H1 (cell line): ENCODE results near the gene EPB41L4B. TPM values are rescaled to one million over a fixed set of nuclear protein-coding genes. Genes with fewer than 3 reads are reported as not detected.
A peak's percentile ranks its signal among the peaks of the same experiment; 100 is the strongest.

ENCODE experiments used
- CTCF ChIA-PET: fragments of 300-600 bp; sonication (Branson Sonifier 250); formaldehyde crosslinking; loops from one replicate; lab custom pipeline; 2021; ENCODE audit not compliant: partially characterized antibody; lab: Charles Lee
- POLR2A ChIA-PET: fragments of 300-600 bp; sonication (Branson Sonifier 250); formaldehyde crosslinking; loops from one replicate; lab custom pipeline; 2021; ENCODE audit warnings: inconsistent platforms; ENCODE audit not compliant: partially characterized antibody; lab: Charles Lee
- DNase-seq, 2 experiments: peaks; one replicate each; pipeline versions ENCODE4 v3.0.0 to v3.0.0-alpha.2; 2010 to 2022; ENCODE audit warnings: low spot score in 2 of 2, low read depth in 1 of 2, mixed read lengths in 1 of 2
- FAIRE-seq: peaks from 2 replicates; lab custom pipeline; 2011; peaks lifted over from hg19 to GRCh38; lab: Jason Lieb, UNC
- H2AFZ ChIP-seq: 2 replicates; pipeline ENCODE4 v1.8.1; 2012; ENCODE audit warnings: low read length, inconsistent platforms
- H2AK5ac ChIP-seq: 2 replicates; pipeline ENCODE4 v1.6.1; 2013; ENCODE audit warnings: low read depth, low read length
- H2BK120ac ChIP-seq: replicated peaks from 2 replicates; pipeline ENCODE3; 2013; ENCODE audit warnings: low read depth, low read length, inconsistent platforms
- H2BK12ac ChIP-seq: 2 replicates; pipeline ENCODE4 v1.6.1; 2013; ENCODE audit warnings: low read depth, low read length
- H2BK15ac ChIP-seq: 2 replicates; pipeline ENCODE4 v1.6.1; 2013; ENCODE audit warnings: low read length
- H2BK20ac ChIP-seq: 2 replicates; pipeline ENCODE4 v1.6.1; 2013; ENCODE audit warnings: low read length
- H2BK5ac ChIP-seq: 2 replicates; pipeline ENCODE4 v1.6.1; 2013; ENCODE audit warnings: low read depth, low read length
- H3K14ac ChIP-seq: 2 replicates; pipeline ENCODE4 v1.6.1; 2013; ENCODE audit warnings: inconsistent platforms; ENCODE audit not compliant: insufficient read length
- H3K18ac ChIP-seq: 2 replicates; pipeline ENCODE4 v1.6.1; 2013; ENCODE audit warnings: low read length; ENCODE audit errors: extremely low read depth
- H3K23ac ChIP-seq: 2 replicates; pipeline ENCODE4 v1.6.1; 2013; ENCODE audit warnings: inconsistent platforms; ENCODE audit not compliant: insufficient read length
- H3K23me2 ChIP-seq: 2 replicates; pipeline ENCODE4 v1.6.1; 2013; ENCODE audit warnings: low read depth, low read length
- H3K27ac ChIP-seq: 2 replicates; pipeline ENCODE4 v1.6.1; 2011; ENCODE audit warnings: low read depth, low read length, inconsistent platforms
- H3K27me3 ChIP-seq, 4 experiments: replicated peaks in 1 of 4; 1 replicate in 1 of 4; 2 replicates in 3 of 4; pipeline versions ENCODE4 v1.6.1 to v1.8.1; 2011 to 2013; ENCODE audit warnings: low read length in 3 of 4, mild to moderate bottlenecking in 3 of 4, inconsistent platforms in 2 of 4, mixed read lengths in 2 of 4, moderate library complexity in 1 of 4; ENCODE audit not compliant: control insufficient read depth in 3 of 4, insufficient read depth in 3 of 4; ENCODE audit errors: extremely low read depth in 1 of 4
- H3K36me3 ChIP-seq, 4 experiments: 2 replicates each; pipeline versions ENCODE4 v1.6.1 to v1.8.1; 2011 to 2013; ENCODE audit warnings: mild to moderate bottlenecking in 4 of 4, low read length in 3 of 4, moderate library complexity in 2 of 4, control low read depth in 1 of 4, inconsistent platforms in 1 of 4; ENCODE audit not compliant: insufficient read depth in 4 of 4, control insufficient read depth in 2 of 4
- H3K4ac ChIP-seq: replicated peaks from 2 replicates; pipeline ENCODE3; 2013; ENCODE audit warnings: low read length, low read depth, mixed read lengths, inconsistent platforms; ENCODE audit not compliant: insufficient read length
- H3K4me1 ChIP-seq, 4 experiments: replicated peaks in 1 of 4; 1 replicate in 1 of 4; 2 replicates in 3 of 4; pipeline versions ENCODE4 v1.6.1 to v1.8.1; 2011 to 2013; ENCODE audit warnings: low read length in 3 of 4, inconsistent platforms in 2 of 4, mixed read lengths in 1 of 4; ENCODE audit not compliant: insufficient read depth in 4 of 4, control insufficient read depth in 3 of 4
- H3K4me2 ChIP-seq, 2 experiments: 2 replicates each; pipeline versions ENCODE4 v1.6.1 to v1.8.1; 2011 to 2013; ENCODE audit warnings: low read depth in 2 of 2, low read length in 2 of 2, control low read depth in 1 of 2, inconsistent platforms in 1 of 2, mild to moderate bottlenecking in 1 of 2; ENCODE audit not compliant: insufficient read depth in 1 of 2
- H3K4me3 ChIP-seq, 4 experiments: fragments of 200-600, 300-600 bp in 1 of 4; sonication (generic), shearing (Covaris generic), sonication (Bioruptor Twin) in 1 of 4; 2 replicates each; pipeline versions ENCODE4 v1.5.1 to v1.8.1; 2011 to 2016; ENCODE audit warnings: low read length in 4 of 4, low read depth in 3 of 4, control low read depth in 2 of 4, inconsistent platforms in 2 of 4, mild to moderate bottlenecking in 2 of 4, mixed read lengths in 1 of 4, moderate library complexity in 1 of 4; ENCODE audit not compliant: insufficient read depth in 2 of 4; ENCODE audit errors: extremely low read depth in 1 of 4
- H3K56ac ChIP-seq: replicated peaks from 2 replicates; pipeline ENCODE3; 2013; ENCODE audit warnings: low read depth, mild to moderate bottlenecking, mixed read lengths, low read length, inconsistent platforms; ENCODE audit not compliant: insufficient read length
- H3K79me1 ChIP-seq: 2 replicates; pipeline ENCODE4 v1.6.1; 2013; ENCODE audit warnings: low read depth, low read length, control low read depth
- H3K79me2 ChIP-seq, 2 experiments: 2 replicates each; pipeline versions ENCODE4 v1.6.1 to v1.8.1; 2012 to 2013; ENCODE audit warnings: low read length in 2 of 2, mild to moderate bottlenecking in 2 of 2, inconsistent platforms in 1 of 2; ENCODE audit not compliant: insufficient read depth in 2 of 2, control insufficient read depth in 1 of 2
- H3K9ac ChIP-seq, 4 experiments: replicated peaks in 1 of 4; 1 replicate in 1 of 4; 2 replicates in 3 of 4; pipeline versions ENCODE4 v1.6.1 to v1.8.1; 2011 to 2013; ENCODE audit warnings: low read depth in 3 of 4, low read length in 3 of 4, control low read depth in 2 of 4, mild to moderate bottlenecking in 2 of 4, moderate library complexity in 2 of 4, inconsistent platforms in 1 of 4; ENCODE audit errors: extremely low read depth in 1 of 4
- H3K9me3 ChIP-seq, 2 experiments: 2 replicates each; pipeline versions ENCODE4 v1.6.1 to v1.8.1; 2012 to 2013; ENCODE audit warnings: mild to moderate bottlenecking in 2 of 2, moderate library complexity in 2 of 2, control low read depth in 1 of 2, inconsistent platforms in 1 of 2, low read depth in 1 of 2, low read length in 1 of 2, mixed read lengths in 1 of 2; ENCODE audit not compliant: insufficient read depth in 2 of 2
- H4K20me1 ChIP-seq, 2 experiments: replicated peaks in 1 of 2; 2 replicates each; pipeline versions ENCODE3 to v1.8.1; 2011 to 2013; ENCODE audit warnings: inconsistent platforms in 2 of 2, low read length in 2 of 2, mild to moderate bottlenecking in 1 of 2; ENCODE audit not compliant: insufficient read depth in 2 of 2, control insufficient read depth in 1 of 2
- H4K5ac ChIP-seq: 2 replicates; pipeline ENCODE4 v1.6.1; 2013; ENCODE audit warnings: low read length, low read depth, mixed read lengths, inconsistent platforms; ENCODE audit not compliant: insufficient read length
- H4K8ac ChIP-seq: 2 replicates; pipeline ENCODE4 v1.8.0; 2013; ENCODE audit warnings: mild to moderate bottlenecking, moderate library complexity, low read length, inconsistent platforms; ENCODE audit not compliant: insufficient read depth; ENCODE audit errors: extremely low read depth
- H4K91ac ChIP-seq: replicated peaks from 2 replicates; pipeline ENCODE3; 2013; ENCODE audit warnings: low read length, mixed read lengths, inconsistent platforms; ENCODE audit not compliant: insufficient read length
- WGBS, 2 experiments: shearing (Covaris generic) in 1 of 2; methylation state at CpG; one replicate each; pipeline versions ENCODE4 v1.1.6 to v1.1.7; 2013 to 2015; ENCODE audit warnings: low lambda C conversion rate in 2 of 2, mixed read lengths in 2 of 2, inconsistent platforms in 1 of 2, low coverage in 1 of 2, missing lambda C conversion rate in 1 of 2; ENCODE audit not compliant: insufficient replicate concordance in 2 of 2, insufficient coverage in 1 of 2, insufficient read length in 1 of 2; ENCODE audit errors: extremely low coverage in 1 of 2, missing lambda C conversion rate in 1 of 2; 5-methylcytosine and 5-hydroxymethylcytosine counted together
- polyA plus RNA-seq, 7 experiments: library from polyadenylated mRNA; depleted of rRNA in 3 of 7; stranded (reverse) in 5 of 7; unstranded in 2 of 7; fragments of >200 nt in 5 of 7; fragments of 200-250 nt in 2 of 7; gene quantifications; 1 replicate in 5 of 7; 2 replicates in 1 of 7; 4 replicates in 1 of 7; pipeline versions ENCODE4 v1.2.1 to v1.2.3, GENCODE V29; 2011 to 2013; ENCODE audit warnings: missing spikeins in 2 of 7, mixed read lengths in 2 of 7
- total RNA-seq: library from RNA; stranded (reverse); fragmentation: NEBNext Ultra II Directional; extraction: Animal tissue kit (Norgen Biotek cat#: 25700); gene quantifications from 2 replicates; pipeline ENCODE4 v1.2.1, GENCODE V29; 2021

Gene EPB41L4B
- total and polyA plus RNA-seq, 2 of the 8 experiments (the other 6 are each of a cell fraction or from before 2014, with no cell fraction given) = 11.9 to 25.0 TPM

GRCh38 chr9:109166771-109167601 is 153.9 kb downstream of the EPB41L4B start, which contains the start of gene FRRS1L:
Gene FRRS1L, minus strand, starts transcription at chr9:109167249. Its CDS starts 111 bp downstream, at chr9:109167138.
- no peak within 1 kb of the TSS for H3K23ac ChIP-seq
- no peaks in the 10 kb centered on the region; a peak in 1 of 8 replicates for H3K36me3 ChIP-seq
- no peak within 1 kb of the TSS for H2BK120ac ChIP-seq
- no peak within 1 kb of the TSS for H2AK5ac ChIP-seq
- 0 out of 2 replicates have a peak within 1 kb of the TSS, but pooled peaks have one; percentile 42 for H2AFZ ChIP-seq
- no peak within 1 kb of the TSS for H3K56ac ChIP-seq
- ChIA-PET POLR2A (interaction anchor here (1.0 to 2.4 kb wide), 2 partner anchors 21 to 47 kb away, joined by 5 read pairs; partner anchors contain the start of gene TMEM245), CTCF (interaction anchor here (0.8 to 5.3 kb wide), 5 partner anchors 11 to 243 kb away, joined by 4 to 35 read pairs (median 7); no protein-coding TSS in a partner anchor)
- H2BK12ac ChIP-seq = no peak within 1 kb of the TSS
- no peak within 1 kb of the TSS for H3K27ac ChIP-seq
- H2BK15ac ChIP-seq = no peak within 1 kb of the TSS
- 11% methylated on average over 31 of the region's 86 CpGs; no CpG with 5 or more reads in 1 of the 2 experiments for WGBS, 2 experiments
- no peak within 1 kb of the TSS for H2BK20ac ChIP-seq
- H3K18ac ChIP-seq = peak within 1 kb of the TSS; percentile 40
- H3K4ac ChIP-seq = no peak within 1 kb of the TSS
- H3K14ac ChIP-seq = no peak within 1 kb of the TSS
- FAIRE-seq (no peak), DNase-seq (peak in 1 of 2 experiments; percentile 66)
- peaks cover 6 to 23% (median 18%) of the 10 kb centered on the region in 4 experiments for H3K27me3 ChIP-seq
- no peak within 1 kb of the TSS for H3K9ac ChIP-seq
- peak within 1 kb of the TSS; percentile 45 to 67 (median 54) for H3K4me3 ChIP-seq
- no peaks in the 10 kb centered on the region for H4K20me1 ChIP-seq
- H4K5ac ChIP-seq = no peak within 1 kb of the TSS
- H3K79me2 ChIP-seq = no peaks in the 10 kb centered on the region
- peak within 1 kb of the TSS; percentile 74 to 81 for H3K4me2 ChIP-seq
- H3K23me2 ChIP-seq = peaks cover 6% of the 10 kb centered on the region; the same call in 1 of the 2 replicates
- H4K8ac ChIP-seq = peak within 1 kb of the TSS; percentile 65; the same call in 1 of the 2 replicates
- peaks cover 6% of the 10 kb centered on the region in 2 experiments; a peak in 3 of 4 replicates for H3K9me3 ChIP-seq
- peaks cover 0 to 2% (median 0%) of the 10 kb centered on the region in 4 experiments; a peak in 2 of 7 replicates for H3K4me1 ChIP-seq
- no peak within 1 kb of the TSS for H4K91ac ChIP-seq
- no peaks in the 10 kb centered on the region for H3K79me1 ChIP-seq
- no peak within 1 kb of the TSS for H2BK5ac ChIP-seq
